Measurements from ENCODE around the gene WARS2.

WARS2 gene

GRCh38 chr1:119011706-119012105 lies 128.7 kb downstream of the WARS2 start:
- DNase-seq, result no peak

- no peak for DNase-seq
Observed at GRCh38 chr1:119011116-119011515, 129.3 kb downstream of the WARS2 start.

GRCh38 chr1:119010201-119010600 lies 130.3 kb downstream of the WARS2 start:
- DNase-seq, result no peak

GRCh38 chr1:119009312-119009655 lies 131.2 kb downstream of the WARS2 start:
- DNase-seq, result no peak

DNA sequence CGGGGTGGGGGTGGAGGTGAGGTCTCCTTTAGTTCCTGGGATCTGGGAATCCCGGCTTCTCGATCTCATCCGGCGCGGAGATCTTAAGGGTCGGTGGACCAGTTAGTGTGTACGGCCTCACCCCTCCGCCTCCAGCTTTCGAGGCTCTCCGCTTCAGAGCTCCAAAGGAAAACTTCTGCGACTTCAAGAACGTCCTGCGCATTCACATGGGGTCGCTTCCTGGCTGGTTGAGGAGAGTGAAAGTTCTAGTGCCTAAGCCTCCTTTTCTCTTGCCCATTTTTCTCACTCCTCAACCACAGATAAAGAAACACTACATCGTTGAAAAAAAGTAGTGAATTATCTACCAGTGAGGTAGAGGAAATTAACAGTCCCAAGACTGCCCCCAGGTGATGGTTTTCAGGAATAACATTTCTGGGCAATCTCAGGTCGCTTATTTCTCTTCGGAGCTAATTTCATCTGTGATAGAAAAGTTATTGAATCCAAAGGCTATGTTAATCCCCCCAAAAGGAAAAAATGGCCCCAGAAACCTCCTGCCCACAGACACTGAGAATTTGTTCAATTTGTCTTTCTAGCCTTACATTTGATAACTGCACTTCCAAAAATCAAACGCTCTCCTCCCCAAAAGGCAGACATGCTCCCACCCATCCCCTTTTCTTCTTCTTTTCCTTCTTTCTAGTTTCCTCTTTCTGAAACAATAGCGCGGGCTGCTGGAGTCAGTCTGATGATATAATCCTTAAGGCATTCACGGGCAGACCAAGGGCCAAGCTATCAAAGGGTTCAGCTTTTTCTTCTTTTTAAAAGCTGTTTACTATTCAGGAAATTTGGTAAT lies 131.8 kb downstream of the WARS2 start:
- no peak for DNase-seq

- no peak for DNase-seq
Observed at GRCh38 chr1:119007670-119008482, 132.6 kb downstream of the WARS2 start.

GRCh38 chr1:119007339-119007669 lies 133.1 kb downstream of the WARS2 start:
- no peak for DNase-seq

DNA sequence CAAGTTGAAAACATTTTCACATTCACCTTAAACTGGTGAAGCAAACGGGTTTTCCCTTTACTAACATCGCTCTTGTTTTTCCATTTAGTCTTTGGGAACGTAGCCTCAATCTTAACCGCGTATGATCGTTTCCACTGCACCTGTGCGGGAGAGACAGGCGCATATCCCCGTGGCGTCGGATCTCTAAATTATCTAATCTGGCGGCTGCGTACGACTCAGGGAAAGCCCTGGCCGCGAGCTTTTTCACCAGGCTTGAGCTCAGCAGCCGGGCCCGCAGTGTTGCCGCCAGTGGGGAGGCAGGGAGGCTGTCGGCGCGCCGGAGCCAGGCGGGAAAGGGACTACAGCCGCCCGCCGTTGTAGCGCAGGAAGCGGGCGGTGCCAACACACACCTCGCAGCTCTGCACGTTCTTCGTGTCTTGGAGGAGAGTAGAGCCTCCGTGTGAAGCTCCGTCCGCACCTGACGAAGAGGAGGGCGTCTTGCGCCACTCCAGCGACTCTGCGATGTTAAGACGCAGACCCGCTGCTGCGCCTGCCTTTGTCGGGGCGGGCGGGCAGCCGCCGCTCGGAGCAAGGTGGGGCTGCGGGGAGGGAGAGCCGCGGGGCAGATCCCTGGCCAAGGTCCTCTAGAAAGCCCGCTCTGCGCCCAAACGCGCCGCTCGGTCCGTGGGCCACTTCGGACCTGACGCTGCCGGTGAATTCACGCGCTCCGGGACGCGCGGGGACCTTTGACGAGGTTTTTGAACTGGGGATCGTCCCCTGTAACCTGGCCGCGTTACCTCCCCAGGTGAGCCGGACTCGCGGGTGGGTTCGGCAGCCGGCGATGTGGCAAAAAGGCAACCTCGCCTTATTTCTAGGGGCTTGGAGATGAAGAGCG lies 133.8 kb downstream of the WARS2 start:
- no peak for DNase-seq

DNA sequence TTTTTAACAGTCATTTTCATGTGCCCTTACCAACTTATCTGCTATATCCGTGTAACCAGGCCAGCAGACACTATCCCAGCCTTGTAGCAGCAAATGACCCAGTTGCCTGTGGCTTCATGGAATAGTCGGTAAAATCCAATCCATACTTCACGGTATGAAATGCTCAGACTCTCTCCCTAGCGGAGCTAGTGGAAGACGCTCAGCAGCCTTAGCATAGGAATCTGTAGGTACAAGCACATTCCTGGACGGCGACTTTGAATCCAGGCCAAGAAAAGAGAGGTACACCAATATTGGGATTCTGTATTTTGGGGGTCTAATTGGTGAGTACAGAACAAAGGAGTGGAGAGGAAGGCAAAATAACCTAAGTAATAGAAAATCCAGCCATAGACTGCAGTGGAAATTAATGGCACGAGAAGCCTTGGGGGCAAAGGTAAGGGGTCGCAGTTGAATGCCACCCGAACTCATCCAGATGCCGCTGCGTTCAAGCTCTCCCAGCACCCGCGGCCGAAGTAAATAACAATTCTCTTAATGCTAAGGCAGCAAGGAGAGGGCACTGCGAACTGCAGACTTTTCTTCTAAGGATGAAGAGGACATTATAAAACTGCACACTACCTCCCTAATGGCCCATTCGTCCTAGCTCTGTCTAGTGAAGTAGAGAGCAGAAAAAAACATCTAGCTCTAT lies 134.6 kb downstream of the WARS2 start:
- no peak for DNase-seq

- no peak for DNase-seq
Observed at GRCh38 chr1:119004781-119005180, 135.7 kb downstream of the WARS2 start.

DNA sequence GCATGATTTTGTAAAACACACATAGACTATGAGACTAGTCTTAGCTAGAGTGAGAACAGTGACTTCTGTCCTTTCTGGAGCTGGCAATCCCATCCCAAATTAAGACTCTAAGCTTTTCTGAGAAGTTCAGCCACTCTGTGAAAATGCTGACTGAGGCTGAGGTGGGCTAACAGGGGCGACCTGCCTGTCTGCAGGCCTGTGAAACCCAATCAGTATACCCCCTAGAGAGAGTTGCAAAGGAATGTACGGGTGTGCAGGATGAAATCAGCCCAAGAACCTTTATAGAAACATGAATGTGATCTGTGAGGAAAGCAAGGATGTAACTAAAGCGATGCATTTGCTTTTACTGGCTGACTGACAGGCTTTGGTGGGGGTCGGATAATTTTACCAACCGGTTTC lies 136.3 kb downstream of the WARS2 start:
- no peak for DNase-seq

DNA sequence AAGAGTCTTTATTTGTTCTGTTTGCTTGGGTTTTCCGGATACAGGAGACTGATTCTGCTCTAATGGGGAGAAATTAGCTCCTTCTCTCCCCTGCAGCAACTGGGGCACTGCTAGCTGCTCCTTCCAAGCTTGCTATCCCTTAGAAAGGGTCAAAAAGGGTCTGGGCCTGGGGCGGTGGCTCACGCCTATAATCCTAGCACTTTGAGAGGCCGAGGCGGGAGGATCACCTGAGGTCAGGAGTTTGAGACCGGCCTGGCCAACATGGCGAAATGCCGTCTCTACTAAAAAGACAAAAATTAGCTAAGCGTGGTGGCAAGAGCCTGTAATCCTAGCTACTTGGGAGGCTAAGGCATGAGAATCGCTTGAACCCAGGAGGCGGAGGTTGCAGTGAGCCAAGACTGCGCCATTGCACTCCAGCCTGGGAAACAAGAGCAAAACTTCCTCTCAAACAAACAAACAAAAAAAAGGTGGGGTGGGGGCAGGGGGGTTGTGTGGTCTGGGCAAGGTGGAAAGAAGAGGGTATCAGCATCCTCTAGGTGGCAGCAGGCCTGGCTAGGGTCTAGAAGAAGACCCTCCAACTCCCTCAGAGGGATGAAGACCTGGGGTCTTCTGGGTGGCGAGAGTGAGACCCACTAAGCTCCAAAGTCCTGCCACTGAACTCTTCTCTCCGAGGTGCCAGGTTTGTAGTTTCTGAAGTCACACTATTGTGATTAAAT lies 136.9 kb downstream of the WARS2 start:
- no peak for DNase-seq

DNA sequence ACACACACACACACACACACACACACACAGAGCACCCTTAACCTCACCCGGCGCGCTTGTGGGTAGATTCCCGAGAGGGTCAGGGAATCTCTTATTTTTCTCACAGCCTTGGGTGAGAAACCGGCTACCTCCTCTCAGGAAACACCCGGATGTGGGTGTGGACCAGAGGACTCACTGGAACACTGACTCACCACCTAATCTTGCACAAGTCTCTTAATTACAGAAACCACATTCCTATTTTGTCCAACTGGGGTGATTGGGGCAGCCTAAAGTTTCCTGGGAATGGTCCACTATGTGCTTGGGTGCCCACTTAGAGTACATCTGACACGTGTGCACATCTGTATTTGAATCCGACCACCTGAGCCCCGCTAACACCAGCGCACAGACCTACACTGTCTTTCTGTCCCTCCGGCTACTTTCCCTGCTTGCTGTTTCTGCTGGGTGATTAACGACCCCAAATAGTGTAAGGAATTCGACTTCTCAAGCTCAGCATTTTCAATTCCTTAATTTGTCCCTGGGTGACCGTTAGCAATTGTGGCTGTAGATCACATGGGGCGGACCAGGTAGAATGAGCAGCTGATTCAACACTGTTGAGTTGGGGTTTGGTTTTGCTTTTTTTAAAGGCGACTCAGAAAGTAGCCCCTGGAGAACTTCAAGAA lies 138.3 kb downstream of the WARS2 start:
- no peak for DNase-seq

DNA sequence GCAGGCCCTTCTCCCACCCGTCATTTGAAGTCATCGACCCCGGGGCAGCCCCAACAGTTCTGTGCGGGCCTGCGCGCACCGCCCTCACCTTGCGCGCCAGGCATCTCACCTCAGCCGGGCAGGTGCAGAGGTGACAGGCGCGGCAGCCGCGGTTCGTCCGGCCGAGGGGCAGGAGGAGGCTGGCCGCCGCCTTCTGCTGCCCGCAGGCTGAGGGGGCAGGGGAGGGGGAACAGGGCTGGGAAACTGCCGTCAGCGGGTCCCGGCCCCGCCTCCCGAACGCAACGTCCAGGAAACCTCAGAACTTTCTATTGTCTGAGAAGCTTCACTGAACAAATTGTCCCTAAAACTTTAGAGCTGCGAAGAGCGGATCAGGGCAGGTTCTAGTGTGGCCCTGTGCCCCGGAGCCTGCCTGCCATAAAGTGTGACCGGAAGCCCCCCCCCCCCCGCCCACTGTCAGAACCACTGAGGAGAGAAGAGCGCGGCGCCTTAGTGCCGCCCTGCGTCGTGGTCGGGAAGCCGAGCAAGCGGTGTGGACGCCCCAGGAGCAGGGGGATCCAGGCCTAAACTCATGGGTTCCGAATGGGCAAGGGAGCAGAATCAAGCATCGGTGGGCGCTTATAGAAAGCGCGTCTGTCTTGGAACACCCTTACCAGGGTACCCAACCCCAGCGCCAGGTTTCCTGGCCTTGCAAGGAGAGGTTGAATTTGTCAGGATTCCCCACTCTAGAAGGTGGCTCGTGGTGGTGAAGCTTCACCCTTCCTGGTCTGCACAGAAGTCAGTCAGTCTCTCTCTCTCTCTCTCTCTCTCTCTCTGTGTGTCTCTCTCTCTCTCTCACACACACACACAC lies 139.0 kb downstream of the WARS2 start:
- DNase-seq, result no peak

DNA sequence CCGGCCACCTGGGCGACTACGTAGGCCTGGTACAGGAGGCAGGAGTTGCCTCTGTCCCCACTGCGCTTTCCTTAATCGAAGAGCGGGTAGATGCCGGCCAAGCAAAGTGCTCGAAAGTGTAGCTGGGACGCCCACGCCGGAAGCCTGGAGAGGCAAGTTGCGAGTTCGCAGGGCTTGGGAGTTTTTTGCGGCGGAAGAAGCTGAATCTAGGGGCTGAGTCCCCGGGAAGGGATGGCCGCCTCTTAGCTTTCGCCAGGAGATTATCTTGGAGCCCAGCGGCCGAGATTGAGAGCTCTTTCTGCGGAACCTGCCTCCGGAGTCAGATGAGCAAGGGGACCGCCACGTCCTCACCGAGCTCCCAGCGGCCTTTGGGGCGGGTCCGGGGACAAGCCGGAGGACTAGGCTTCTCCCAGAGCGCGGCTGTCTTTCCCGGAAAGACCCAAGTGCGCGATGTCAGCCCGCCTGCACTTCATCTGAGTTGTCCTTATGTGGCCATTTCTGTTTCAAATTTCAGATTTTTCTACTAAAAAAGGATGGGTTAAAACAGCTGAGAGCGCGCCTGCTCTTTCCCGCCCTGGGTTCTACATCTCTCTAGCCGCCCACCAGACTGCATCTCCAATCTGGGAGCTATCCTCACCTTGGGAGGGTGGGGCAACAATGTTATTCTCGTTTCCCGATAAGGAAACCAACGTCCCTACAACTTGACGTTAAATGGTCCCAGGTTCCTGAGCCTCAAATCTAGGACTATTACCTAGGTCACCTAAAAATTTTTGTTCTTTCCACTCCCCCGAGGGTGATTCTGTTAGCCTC lies 139.9 kb downstream of the WARS2 start:
- DNase-seq, result no peak

GRCh38 chr1:118999348-119000071 lies 140.9 kb downstream of the WARS2 start:
- DNase-seq, result no peak

DNA sequence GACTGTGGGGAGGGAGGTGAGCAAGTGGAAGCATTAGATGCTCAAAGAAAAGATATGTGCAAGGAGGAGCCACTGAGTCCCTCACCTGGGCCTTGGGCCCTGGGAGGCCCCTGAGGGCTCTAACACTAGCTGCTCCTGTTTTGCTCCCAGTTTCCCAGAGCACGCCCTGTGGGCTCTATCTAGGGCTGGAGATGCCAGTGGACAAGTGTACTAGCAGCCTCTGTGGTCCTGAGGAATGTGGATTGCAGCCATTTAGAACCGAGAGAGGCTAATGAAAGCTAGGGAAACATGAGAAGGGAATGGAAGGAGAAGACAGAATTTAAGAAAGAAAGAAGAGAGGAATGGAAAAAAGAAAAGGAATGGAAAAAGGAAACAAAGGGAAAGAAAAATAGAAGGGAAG lies 142.3 kb downstream of the WARS2 start:
- DNase-seq, result no peak

- no peak for DNase-seq
Observed at GRCh38 chr1:118997225-118997624, 143.2 kb downstream of the WARS2 start.

Measured in activated CD4-positive, CD25-positive, alpha-beta regulatory T cell treated with anti-CD3 and anti-CD28 coated beads, Interleukin-2, amount 50 U/mL, for 72 hours (primary cell).